ENCODE measurements around the gene RHBDD1.

RHBDD1 gene

GRCh38 chr2:226847090-226847489, 11.2 kb downstream of the RHBDD1 start:
- no peak for DNase-seq

- DNase-seq: no peak
Measured at GRCh38 chr2:226847511-226847910, 11.7 kb downstream of the RHBDD1 start.

- DNase-seq: no peak
Measured at GRCh38 chr2:226849349-226849748, 13.5 kb downstream of the RHBDD1 start.

- no peak for DNase-seq
Measured at GRCh38 chr2:226850024-226850423, 14.2 kb downstream of the RHBDD1 start.

GRCh38 chr2:226855787-226856186, 19.9 kb downstream of the RHBDD1 start:
- no peak for DNase-seq

- no peak for DNase-seq
Measured at GRCh38 chr2:226860087-226860486, 24.2 kb downstream of the RHBDD1 start.

- DNase-seq: no peak
Measured at GRCh38 chr2:226862623-226863022, 26.8 kb downstream of the RHBDD1 start.

GRCh38 chr2:226865273-226865672, 29.4 kb downstream of the RHBDD1 start:
- no peak for DNase-seq

GRCh38 chr2:226865710-226866109, 29.9 kb downstream of the RHBDD1 start:
- no peak for DNase-seq

- DNase-seq: no peak
Measured at GRCh38 chr2:226868331-226869162, 32.7 kb downstream of the RHBDD1 start.

- no peak for DNase-seq
Measured at GRCh38 chr2:226869371-226869770, 33.5 kb downstream of the RHBDD1 start.

GRCh38 chr2:226873051-226873620, 37.3 kb downstream of the RHBDD1 start:
- DNase-seq: no peak

GRCh38 chr2:226873826-226874225, 38.0 kb downstream of the RHBDD1 start:
- no peak for DNase-seq

GRCh38 chr2:226874749-226875148, 38.9 kb downstream of the RHBDD1 start:
- DNase-seq: no peak

- no peak for DNase-seq
Measured at GRCh38 chr2:226875438-226876225, 39.8 kb downstream of the RHBDD1 start.

- no peak for DNase-seq
Measured at GRCh38 chr2:226877491-226877890, 41.6 kb downstream of the RHBDD1 start.

GRCh38 chr2:226881287-226881686, 45.4 kb downstream of the RHBDD1 start:
- DNase-seq: no peak

GRCh38 chr2:226882606-226883005, 46.8 kb downstream of the RHBDD1 start:
- DNase-seq: no peak

GRCh38 chr2:226883296-226883795, 47.5 kb downstream of the RHBDD1 start:
- no peak for DNase-seq

GRCh38 chr2:226884166-226884565, 48.3 kb downstream of the RHBDD1 start:
- no peak for DNase-seq

- no peak for DNase-seq
Measured at GRCh38 chr2:226885769-226886435, 50.0 kb downstream of the RHBDD1 start.

GRCh38 chr2:226887940-226888339, 52.1 kb downstream of the RHBDD1 start:
- DNase-seq: no peak

GRCh38 chr2:226888378-226888965, 52.6 kb downstream of the RHBDD1 start:
- no peak for DNase-seq
